ENCODE measurements around the gene APCDD1. TPM values are rescaled to one million over a fixed set of nuclear protein-coding genes. Genes with fewer than 3 reads are reported as not detected.

APCDD1 gene
- total RNA-seq, 1 donor from 2014 or later: 7.5 TPM

DNA sequence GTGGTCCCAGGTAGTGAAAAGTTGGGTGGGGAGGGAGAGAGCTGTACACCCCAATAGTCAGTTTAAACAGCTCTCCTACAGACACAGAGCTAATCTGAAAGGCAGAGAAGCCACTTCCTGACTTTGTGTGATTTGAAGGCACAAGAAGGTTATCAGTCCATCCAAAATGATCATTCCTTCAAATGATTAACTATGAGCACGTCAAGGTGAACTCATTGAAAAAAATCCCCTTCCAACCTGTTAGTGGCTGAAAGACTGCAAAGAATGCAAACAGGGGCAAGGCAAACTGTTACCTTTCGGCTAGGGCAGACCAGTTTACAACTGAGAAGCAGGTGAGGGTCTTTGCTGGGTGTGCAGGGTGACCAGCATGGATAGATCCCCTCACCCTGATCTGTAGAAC lies 22.8 kb upstream of the APCDD1 start:
- no peak for DNase-seq (ENCODE audit: low spot score)

GRCh38 chr18:10432781-10433180 lies 21.7 kb upstream of the APCDD1 start:
- DNase-seq (ENCODE audit: low spot score): no peak

- no peak for DNase-seq (ENCODE audit: low spot score)
Observed at GRCh38 chr18:10436160-10436559, 18.3 kb upstream of the APCDD1 start.

DNA sequence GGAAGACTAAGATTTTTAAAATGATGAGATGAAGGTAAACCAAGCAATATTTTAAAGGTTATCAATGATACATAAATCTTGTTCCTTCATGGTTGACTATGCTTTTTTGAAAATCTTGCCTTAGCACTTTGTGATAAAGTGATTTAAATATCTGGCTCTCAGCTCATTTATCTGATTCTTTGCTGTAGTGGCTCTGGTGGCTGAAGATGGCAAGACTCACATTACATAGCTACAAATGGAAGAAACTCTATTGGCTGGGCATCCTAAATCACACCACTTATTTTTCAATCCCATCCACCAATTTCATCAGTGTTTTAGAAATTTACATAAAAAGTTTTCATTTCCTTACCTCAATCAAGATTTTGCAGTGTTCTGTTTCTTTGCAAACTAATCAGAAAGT lies 16.6 kb upstream of the APCDD1 start:
- DNase-seq (ENCODE audit: low spot score): no peak

DNA sequence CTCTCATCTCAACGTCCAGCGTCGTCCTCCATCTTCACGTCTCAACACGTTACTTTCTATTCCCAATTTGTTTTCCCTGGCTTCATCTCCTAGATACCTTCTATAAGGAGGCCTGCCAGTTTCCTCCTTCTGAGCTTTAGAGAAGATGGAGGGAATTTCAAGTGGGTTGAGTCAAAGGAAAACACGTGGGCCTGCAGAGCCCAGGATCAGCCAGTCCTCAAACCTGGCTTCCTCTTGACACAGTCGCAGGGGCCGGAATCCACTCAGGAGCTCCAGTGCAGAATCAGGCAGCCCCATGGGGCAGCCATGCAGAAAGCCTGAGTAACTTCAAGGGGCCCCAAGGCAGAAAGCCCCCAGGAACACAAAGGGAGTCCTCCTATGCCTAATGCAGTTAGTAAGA lies 14.5 kb upstream of the APCDD1 start:
- DNase-seq (ENCODE audit: low spot score): no peak

DNA sequence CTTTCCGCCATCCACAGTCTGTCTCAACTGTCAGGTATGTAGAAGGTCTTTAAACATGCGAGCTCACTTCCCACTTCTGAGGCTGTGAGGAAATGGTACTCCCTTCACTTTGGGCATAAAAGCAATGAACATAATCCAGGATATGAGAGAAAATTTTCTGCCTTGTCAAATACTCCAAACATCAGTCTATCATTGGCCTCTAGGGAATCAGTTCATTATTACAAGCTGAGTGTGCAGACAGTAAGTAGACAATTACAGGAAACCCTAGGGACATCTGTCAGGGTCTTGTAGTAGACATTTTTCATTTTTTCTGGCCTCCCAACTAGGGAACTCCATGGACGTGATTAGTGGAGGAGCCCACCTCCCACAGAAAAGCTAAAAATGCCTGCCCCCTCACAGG lies 13.6 kb upstream of the APCDD1 start:
- no peak for DNase-seq (ENCODE audit: low spot score)

GRCh38 chr18:10441472-10441871 lies 13.0 kb upstream of the APCDD1 start:
- no peak for DNase-seq (ENCODE audit: low spot score)

DNA sequence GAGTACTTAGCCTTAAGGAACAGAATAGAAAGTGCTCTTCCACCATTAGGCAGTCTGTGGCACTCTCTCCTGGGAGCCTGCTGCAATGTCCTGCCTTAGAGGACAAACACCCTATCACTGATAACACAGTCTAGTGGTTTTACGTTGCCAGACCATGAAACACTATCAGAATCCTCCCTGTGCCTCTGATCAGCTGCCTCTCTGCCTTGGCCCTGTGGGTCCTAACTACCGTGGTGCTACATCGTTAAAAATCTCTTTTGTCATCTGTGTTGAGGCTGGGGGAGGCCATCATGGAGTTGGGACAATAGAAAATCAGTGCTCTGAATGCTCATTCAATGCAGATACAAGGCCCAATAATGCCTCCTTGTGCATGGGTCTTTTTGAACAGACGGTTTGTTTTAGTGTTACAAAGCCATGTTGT lies 11.9 kb upstream of the APCDD1 start:
- no peak for DNase-seq (ENCODE audit: low spot score)

GRCh38 chr18:10443001-10443400 lies 11.4 kb upstream of the APCDD1 start:
- DNase-seq (ENCODE audit: low spot score): no peak

DNA sequence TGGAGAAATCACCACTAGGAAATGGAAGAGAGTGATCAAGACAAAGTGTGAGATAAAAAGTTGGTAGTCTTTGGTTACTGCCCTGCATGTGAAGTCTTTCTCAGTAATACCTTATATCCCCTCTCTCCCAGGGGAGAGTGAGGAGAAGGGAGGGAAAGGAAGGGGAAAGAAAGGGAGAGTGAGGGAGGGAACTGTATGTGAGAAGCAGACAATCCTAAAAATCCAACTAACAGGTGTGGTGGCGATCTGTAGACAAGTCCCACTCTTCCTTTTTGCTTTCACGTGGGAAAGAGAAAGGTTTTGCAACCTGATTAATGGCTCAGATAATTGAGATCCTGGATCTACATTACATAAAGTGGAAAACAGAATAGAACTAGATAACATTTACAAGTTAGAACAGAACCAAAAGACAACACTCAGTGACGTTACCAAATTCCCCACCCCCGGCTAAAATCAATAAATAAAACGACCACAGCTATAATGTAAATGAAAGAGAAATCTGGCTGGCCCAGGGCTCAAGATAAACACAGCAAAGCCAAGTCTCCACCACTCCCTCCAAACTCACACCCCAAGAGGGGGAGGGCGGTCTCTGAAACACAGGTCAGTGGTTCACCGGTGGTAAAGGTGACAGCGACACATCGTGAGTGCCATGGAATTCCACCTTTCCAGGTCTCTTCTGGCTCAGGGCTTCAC lies 10.0 kb upstream of the APCDD1 start:
- DNase-seq (ENCODE audit: low spot score): no peak

- DNase-seq (ENCODE audit: low spot score): no peak
Observed at GRCh38 chr18:10449396-10449795, 5.0 kb upstream of the APCDD1 start.

GRCh38 chr18:10450986-10451385 lies 3.4 kb upstream of the APCDD1 start:
- DNase-seq (ENCODE audit: low spot score): no peak

- no peak for DNase-seq (ENCODE audit: low spot score)
Observed at GRCh38 chr18:10453261-10453805, 1.1 kb upstream of the APCDD1 start.

- DNase-seq (ENCODE audit: low spot score): peak; percentile 42
Observed at GRCh38 chr18:10454681-10455557, 484 bp downstream of the APCDD1 start.

GRCh38 chr18:10455726-10456453 lies 1.5 kb downstream of the APCDD1 start:
- no peak for DNase-seq (ENCODE audit: low spot score)

DNA sequence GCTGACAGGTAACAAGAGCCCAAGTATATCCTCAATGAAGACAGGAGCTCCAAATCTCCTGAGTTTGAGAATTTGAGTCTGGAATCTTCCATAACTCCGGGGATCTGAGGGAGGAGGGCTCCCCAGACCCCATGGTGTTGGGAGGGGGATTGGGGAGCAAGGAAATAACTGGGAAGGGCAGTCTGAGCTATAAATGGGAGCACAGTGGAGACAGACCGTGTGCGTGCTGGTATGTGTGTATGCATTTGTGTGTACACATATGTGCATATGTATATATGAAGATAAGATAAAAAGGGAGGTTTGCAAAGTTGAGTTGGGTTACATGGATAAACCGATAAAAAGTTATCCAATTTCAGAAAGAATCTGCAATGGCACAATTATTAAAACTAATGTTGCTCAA lies 2.3 kb downstream of the APCDD1 start:
- DNase-seq (ENCODE audit: low spot score): no peak

GRCh38 chr18:10457128-10457527 lies 2.7 kb downstream of the APCDD1 start:
- no peak for DNase-seq (ENCODE audit: low spot score)

DNA sequence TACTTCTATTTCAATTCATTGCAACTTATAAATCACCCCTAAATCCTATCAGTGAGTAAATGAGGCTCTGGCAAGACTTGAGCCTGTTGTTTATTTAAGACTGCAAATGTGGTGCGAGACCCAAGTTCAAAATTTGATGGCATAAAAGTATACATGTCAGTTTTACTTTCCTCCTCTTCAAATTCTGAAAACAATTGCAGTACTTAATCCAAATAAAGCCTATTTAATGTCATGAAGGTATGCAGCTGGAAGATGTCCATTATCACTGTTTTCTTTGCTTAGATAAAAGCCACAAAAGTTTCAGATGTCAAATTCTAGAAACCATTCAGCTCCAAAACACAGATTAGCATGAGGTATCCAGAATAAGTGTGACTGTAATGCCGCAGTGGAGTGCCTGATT lies 3.3 kb downstream of the APCDD1 start:
- DNase-seq (ENCODE audit: low spot score): no peak

- no peak for DNase-seq (ENCODE audit: low spot score)
Observed at GRCh38 chr18:10458691-10459090, 4.3 kb downstream of the APCDD1 start.

GRCh38 chr18:10459587-10459986 lies 5.2 kb downstream of the APCDD1 start:
- no peak for DNase-seq (ENCODE audit: low spot score)

GRCh38 chr18:10460414-10461018 lies 6.1 kb downstream of the APCDD1 start:
- no peak for DNase-seq (ENCODE audit: low spot score)

- no peak for DNase-seq (ENCODE audit: low spot score)
Observed at GRCh38 chr18:10461989-10462388, 7.6 kb downstream of the APCDD1 start.

Measured in umbilical cord (tissue), 2 donors.